K562 (cell line): ENCODE data around the gene CTSL. TPM values are rescaled to one million over a fixed set of nuclear protein-coding genes. Genes with fewer than 3 reads are reported as not detected.

Source experiments
- CHD1 ChIP-seq: fragments of 200-600 bp; sonication (generic); IDR thresholded peaks from one replicate; pipeline ENCODE4 v1.6.1; 2012; ENCODE audit warnings: mild to moderate bottlenecking, moderate library complexity, low read length, inconsistent platforms
- CREB1 ChIP-seq, 2 experiments: sonication (generic) in 1 of 2; formaldehyde crosslinking in 1 of 2; IDR thresholded peaks; 2 replicates each; pipeline versions ENCODE4 v1.6.1 to v1.8.0; 2012 to 2022; ENCODE audit warnings: inconsistent platforms in 1 of 2, mild to moderate bottlenecking in 1 of 2, missing genetic modification reagents in 1 of 2, moderate library complexity in 1 of 2
- CREB5 ChIP-seq: fragments of 250-450 bp; sonication (Bioruptor Pico); IDR thresholded peaks from 2 replicates; pipeline ENCODE4 v1.5.0; 2020; ENCODE audit warnings: mild to moderate bottlenecking
- GTF2A2 ChIP-seq: IDR thresholded peaks from 2 replicates; pipeline ENCODE4 v1.6.1; 2016; ENCODE audit warnings: mild to moderate bottlenecking, missing genetic modification characterization, missing compliant biosample characterization
- JUNB ChIP-seq: fragments of 450-650 bp; formaldehyde crosslinking; conservative IDR thresholded peaks from 2 replicates; pipeline ENCODE4 v1.4.0; 2020; ENCODE audit warnings: mild to moderate bottlenecking
- KDM4B ChIP-seq, 2 experiments: fragments of 450-650 bp in 1 of 2; sonication (generic) in 1 of 2; IDR thresholded peaks; 2 replicates each; pipeline ENCODE4 v1.6.1; 2016 to 2017; ENCODE audit warnings: borderline replicate concordance in 2 of 2, antibody characterized with exemption in 1 of 2, low read depth in 1 of 2, mild to moderate bottlenecking in 1 of 2
- KLF16 ChIP-seq: IDR thresholded peaks from 2 replicates; pipeline ENCODE4 v1.6.1; 2016; ENCODE audit warnings: antibody characterized with exemption
- KLF6 ChIP-seq: fragments of 250-450 bp; sonication (Bioruptor Pico); IDR thresholded peaks from 2 replicates; pipeline ENCODE4 v1.4.0; 2020; ENCODE audit warnings: mild to moderate bottlenecking, moderate library complexity, borderline replicate concordance
- NR2C1 ChIP-seq, 2 experiments: fragments of 450-650 bp; IDR thresholded peaks; 2 replicates each; pipeline ENCODE4 v1.6.1; 2017; ENCODE audit warnings: mild to moderate bottlenecking in 2 of 2, antibody characterized with exemption in 1 of 2, inconsistent platforms in 1 of 2, missing compliant biosample characterization in 1 of 2, missing genetic modification characterization in 1 of 2
- RBM25 ChIP-seq: fragments of 200-400 bp; formaldehyde crosslinking; IDR thresholded peaks from 2 replicates; pipeline ENCODE4 v1.6.1; 2018; ENCODE audit warnings: low read length, low read depth, moderate library complexity; ENCODE audit not compliant: severe bottlenecking
- RFX1 ChIP-seq: fragments of 450-650 bp; IDR thresholded peaks from 2 replicates; pipeline ENCODE4 v1.6.1; 2016; ENCODE audit warnings: mild to moderate bottlenecking, moderate library complexity
- SIRT6 ChIP-seq: IDR thresholded peaks from one replicate; pipeline ENCODE4 v1.6.1; 2012; ENCODE audit warnings: low read depth, mild to moderate bottlenecking, control low read depth, inconsistent platforms, low read length, moderate library complexity
- SIX5 ChIP-seq, 2 experiments: IDR thresholded peaks; 2 replicates each; pipeline ENCODE4 v1.6.1; 2011; ENCODE audit warnings: low read length in 2 of 2, borderline replicate concordance in 1 of 2, low read depth in 1 of 2, mild to moderate bottlenecking in 1 of 2, moderate library complexity in 1 of 2; ENCODE audit not compliant: insufficient read depth in 1 of 2
- SPI1 ChIP-seq: IDR thresholded peaks from 2 replicates; pipeline ENCODE4 v1.6.1; 2011; ENCODE audit warnings: low read depth, low read length, control low read depth, borderline replicate concordance
- TRIM28 ChIP-seq: fragments of 450-650 bp; IDR thresholded peaks from 2 replicates; pipeline ENCODE4 v1.6.1; 2017
- ZBTB33 ChIP-seq: sonication (generic); formaldehyde crosslinking; IDR thresholded peaks from 2 replicates; pipeline ENCODE4 v1.8.1; 2023; ENCODE audit warnings: mild to moderate bottlenecking, missing genetic modification reagents
- ZFPM2 ChIP-seq: fragments of 250-450 bp; sonication (Bioruptor Pico); IDR thresholded peaks from 2 replicates; pipeline ENCODE4 v1.5.1; 2022; ENCODE audit warnings: mild to moderate bottlenecking
- ZHX1 ChIP-seq: fragments of 150-350 bp; conservative IDR thresholded peaks from 2 replicates; pipeline ENCODE4 v1.6.1; 2014; ENCODE audit warnings: low read length
- ZNF133 ChIP-seq: fragments of 250-450 bp; sonication (Bioruptor Pico); IDR thresholded peaks from 2 replicates; pipeline ENCODE4 v1.4.0; 2020; ENCODE audit warnings: mild to moderate bottlenecking
- ZNF384 ChIP-seq: IDR thresholded peaks from 2 replicates; pipeline ENCODE4 v1.6.1; 2012; ENCODE audit warnings: low read depth, low read length, improper control_type of control experiment
- ZNF644 ChIP-seq: fragments of 200-800 bp; sonication (Bioruptor generic); IDR thresholded peaks from 2 replicates; pipeline ENCODE4 v1.6.1; 2016; ENCODE audit warnings: low read depth, missing genetic modification characterization, missing compliant biosample characterization
- polyA plus RNA-seq, 8 experiments: library from polyadenylated mRNA; depleted of rRNA in 4 of 8; stranded (reverse) in 5 of 8; unstranded in 3 of 8; fragments of >200 nt; fragmentation: Nextera tagmentation in 2 of 8; fragmentation: Illumina TruSeq in 1 of 8; extraction: Ambion mirVana in 2 of 8; extraction: Trizol in 1 of 8; gene quantifications; 2 replicates each; pipeline versions ENCODE4 v1.2.1 to v1.2.3, GENCODE V29; 2011 to 2014; ENCODE audit warnings: inconsistent platforms in 1 of 8, missing spikeins in 1 of 8
- total RNA-seq, 7 experiments: library from RNA; depleted of rRNA in 6 of 7; stranded (reverse); fragments of >200 nt in 6 of 7; fragmentation: Illumina TruSeq in 2 of 7; extraction: Trizol in 2 of 7; gene quantifications; 2 replicates each; pipeline versions ENCODE4 v1.2.1 to v1.2.3, GENCODE V29; 2011 to 2021; ENCODE audit warnings: low replicate concordance in 1 of 7

Gene CTSL
- total and polyA plus RNA-seq, 9 of the 15 experiments (the other 6 are each of a cell fraction or from before 2014, with no cell fraction given), result 55.9 to 165 (median 93.7) TPM

GRCh38 chr9:87714819-87715218 is 11.1 kb upstream of the CTSL start (continued):
- no peak for TF ChIP-seq ZHX1
- TF ChIP-seq KDM4B (IDR thresholded peaks at IDR 0.05; ENCODE audit: borderline replicate concordance in 2 of 2, low read depth in 1 of 2), result no peak
- no peak for TF ChIP-seq CHD1
- no peak for TF ChIP-seq ZNF133 (CRISPR knock-in tag)
- TF ChIP-seq JUNB (CRISPR knock-in tag), result no peak
- no peak for TF ChIP-seq NR2C1 (IDR thresholded peaks at IDR 0.05)
- 0 out of 2 replicates have a peak, but pooled peaks have one; percentile 56 for TF ChIP-seq NR2C1 (tag; IDR thresholded peaks at IDR 0.05)
- TF ChIP-seq KLF6 (CRISPR knock-in tag), result no peak
- no peak for TF ChIP-seq RBM25
- TF ChIP-seq GTF2A2, result no peak
- no peak; the same call in 1 of the 2 replicates for TF ChIP-seq CREB1 (IDR thresholded peaks at IDR 0.05)
- TF ChIP-seq CREB1 (CRISPR knock-in tag; IDR thresholded peaks at IDR 0.05), result no peak
- TF ChIP-seq KLF16, result peak; percentile 88
- TF ChIP-seq CREB5 (CRISPR knock-in tag), result no peak
- no peak for TF ChIP-seq SIX5 (IDR thresholded peaks at IDR 0.05; ENCODE audit: borderline replicate concordance in 1 of 2, insufficient read depth in 1 of 2, low read depth in 1 of 2, low read length in 2 of 2)
- TF ChIP-seq ZBTB33 (CRISPR knock-in tag), result no peak
- TF ChIP-seq ZFPM2 (CRISPR knock-in tag), result no peak
- no peak for TF ChIP-seq SIRT6
- no peak for TF ChIP-seq RFX1
- no peak for TF ChIP-seq SPI1
- no peak for TF ChIP-seq TRIM28
- peak; percentile 47; the same call in 1 of the 2 replicates for TF ChIP-seq ZNF384
- no peak for TF ChIP-seq ZNF644 (tag)
